GM23248 (cell line): ENCODE measurements around the gene KAZN. TPM values are rescaled to one million over a fixed set of nuclear protein-coding genes. Genes with fewer than 3 reads are reported as not detected.

Experiments used
- DNase-seq: peaks from one replicate; pipeline ENCODE4 v3.0.0-alpha.2; 2015
- H2AFZ ChIP-seq: fragments of 200-600 bp; sonication (generic); 2 replicates; pipeline ENCODE4 v1.6.1; 2016; ENCODE audit warnings: antibody characterized with exemption
- H3F3A ChIP-seq: fragments of 200-600 bp; sonication (generic); 2 replicates; pipeline ENCODE4 v1.6.1; 2016; ENCODE audit warnings: mild to moderate bottlenecking, antibody characterized with exemption, mixed run types; ENCODE audit not compliant: insufficient read depth
- H3K27ac ChIP-seq: fragments of 200-600 bp; sonication (generic); 2 replicates; pipeline ENCODE4 v1.5.1; 2016; ENCODE audit warnings: mild to moderate bottlenecking
- H3K27me3 ChIP-seq: fragments of 200-600 bp; sonication (generic); replicated peaks from 2 replicates; pipeline ENCODE4 v1.6.1; 2016; ENCODE audit warnings: mild to moderate bottlenecking; ENCODE audit not compliant: insufficient read depth
- H3K36me3 ChIP-seq: fragments of 200-600 bp; sonication (generic); 2 replicates; pipeline ENCODE4 v1.6.1; 2016; ENCODE audit warnings: low read depth, mild to moderate bottlenecking
- H3K4me1 ChIP-seq: fragments of 200-600 bp; sonication (generic); 2 replicates; pipeline ENCODE4 v1.6.1; 2016; ENCODE audit warnings: mild to moderate bottlenecking; ENCODE audit not compliant: insufficient read depth
- H3K4me2 ChIP-seq: fragments of 200-600 bp; sonication (generic); one replicate; pipeline ENCODE4 v1.6.1; 2016; ENCODE audit warnings: mild to moderate bottlenecking; ENCODE audit not compliant: unreplicated experiment
- H3K4me3 ChIP-seq: fragments of 200-600 bp; sonication (generic); 2 replicates; pipeline ENCODE4 v1.5.1; 2016; ENCODE audit warnings: mild to moderate bottlenecking
- H3K79me2 ChIP-seq: fragments of 200-600 bp; sonication (generic); 2 replicates; pipeline ENCODE4 v1.6.1; 2016; ENCODE audit warnings: mild to moderate bottlenecking; ENCODE audit not compliant: insufficient read depth
- H3K9ac ChIP-seq: fragments of 200-600 bp; sonication (generic); 2 replicates; pipeline ENCODE4 v1.6.1; 2016; ENCODE audit warnings: mild to moderate bottlenecking
- H3K9me2 ChIP-seq: fragments of 200-600 bp; sonication (generic); 2 replicates; pipeline ENCODE4 v1.6.1; 2016; ENCODE audit warnings: mixed run types, mild to moderate bottlenecking, moderate library complexity; ENCODE audit not compliant: insufficient read depth
- H3K9me3 ChIP-seq: fragments of 200-600 bp; sonication (generic); one replicate; pipeline ENCODE4 v1.6.1; 2017; ENCODE audit warnings: low read depth
- H4K20me1 ChIP-seq: fragments of 200-600 bp; sonication (generic); 2 replicates; pipeline ENCODE4 v1.6.0; 2016; ENCODE audit not compliant: insufficient read depth
- EZH2 ChIP-seq: fragments of 200-600 bp; sonication (generic); IDR thresholded peaks from 2 replicates; pipeline ENCODE4 v1.6.1; 2018; ENCODE audit warnings: antibody characterized with exemption, mild to moderate bottlenecking; ENCODE audit not compliant: insufficient read depth, poor library complexity, severe bottlenecking
- EZH2phosphoT487 ChIP-seq: fragments of 200-600 bp; sonication (generic); IDR thresholded peaks from 2 replicates; pipeline ENCODE4 v1.6.1; 2018; ENCODE audit warnings: antibody characterized with exemption, moderate library complexity, mild to moderate bottlenecking, low read depth; ENCODE audit not compliant: insufficient read depth
- WGBS, 2 experiments: methylation state at CpG; one replicate each; pipeline ENCODE4 v1.1.6; 2015 to 2017; ENCODE audit warnings: low lambda C conversion rate in 2 of 2, low coverage in 1 of 2; ENCODE audit errors: missing lambda C conversion rate in 2 of 2; 5-methylcytosine and 5-hydroxymethylcytosine counted together
- in situ Hi-C: fragments of 300-500 bp; cut with MboI; formaldehyde crosslinking; loops from 2 replicates; pipeline ENCODE4 v1.15.0; 2020
- polyA plus RNA-seq: library from polyadenylated mRNA; unstranded; fragments of >200 nt; fragmentation: Nextera tagmentation; extraction: Ambion mirVana; gene quantifications from 2 replicates; pipeline ENCODE4 v1.2.1, GENCODE V29; 2016
- total RNA-seq: library from RNA; depleted of rRNA; stranded (reverse); fragments of >200 nt; shearing (Covaris generic); gene quantifications from 2 replicates; pipeline ENCODE4 v1.2.3, GENCODE V29; 2014

KAZN gene
- total and polyA plus RNA-seq, 2 experiments from 2014 or later: 4.9 to 7.2 TPM

- Histone ChIP-seq H2AFZ (no peak overlapping the region), H3K27ac (no peak overlapping the region), H3F3A (no peaks in the 10 kb centered on the region), H3K36me3 (no peaks in the 10 kb centered on the region), H3K9me2 (no peaks in the 10 kb centered on the region), H3K9ac (no peak overlapping the region), H3K27me3 (peaks cover 11% of the 10 kb centered on the region; the same call in 1 of the 2 replicates), H3K4me1 (no peaks in the 10 kb centered on the region), H4K20me1 (no peaks in the 10 kb centered on the region), H3K79me2 (no peaks in the 10 kb centered on the region), H3K4me3 (no peak overlapping the region), H3K9me3 (no peaks in the 10 kb centered on the region), H3K4me2 (no peak overlapping the region)
- 90 to 92% methylated on average over 3 of the region's 3 CpGs for WGBS, 2 experiments
- DNase-seq: no peak
- in situ Hi-C loops: no loop called here
- TF ChIP-seq EZH2 (no peak), EZH2phosphoT487 (no peak)
These were observed 9.8 kb downstream of the KAZN start for GRCh38 chr1:14608308-14608707.

- Histone ChIP-seq H3K36me3 (no peaks in the 10 kb centered on the region), H3F3A (no peaks in the 10 kb centered on the region), H3K9me3 (no peaks in the 10 kb centered on the region), H3K79me2 (no peaks in the 10 kb centered on the region), H3K9me2 (no peaks in the 10 kb centered on the region), H3K27me3 (peaks cover 7% of the 10 kb centered on the region; the same call in 1 of the 2 replicates), H3K27ac (no peak overlapping the region), H3K4me3 (no peak overlapping the region), H3K4me2 (no peak overlapping the region), H2AFZ (no peak overlapping the region), H3K4me1 (no peaks in the 10 kb centered on the region), H3K9ac (no peak overlapping the region), H4K20me1 (no peaks in the 10 kb centered on the region)
- TF ChIP-seq EZH2phosphoT487: no peak
- no peak for TF ChIP-seq EZH2
- in situ Hi-C loops: no loop called here
- DNase-seq: no peak
- WGBS, 2 experiments: 69 to 76% methylated on average over 4 of the region's 4 CpGs
These were observed 12.3 kb downstream of the KAZN start for GRCh38 chr1:14610761-14611160.

- H3K79me2 ChIP-seq: no peaks in the 10 kb centered on the region
- in situ Hi-C loops: no loop called here
- no peak overlapping the region for H3K4me2 ChIP-seq
- no peaks in the 10 kb centered on the region for H3K4me1 ChIP-seq
- no peak overlapping the region for H3K4me3 ChIP-seq
- H3K9me3 ChIP-seq: no peaks in the 10 kb centered on the region
- peaks cover 7% of the 10 kb centered on the region; the same call in 1 of the 2 replicates for H3K27me3 ChIP-seq
- 86% methylated on average over 3 of the region's 3 CpGs for WGBS, 2 experiments
- H3K9me2 ChIP-seq: no peaks in the 10 kb centered on the region
- no peaks in the 10 kb centered on the region for H3K36me3 ChIP-seq
- no peak overlapping the region for H3K27ac ChIP-seq
- H4K20me1 ChIP-seq: no peaks in the 10 kb centered on the region
- no peaks in the 10 kb centered on the region for H3F3A ChIP-seq
- DNase-seq: no peak
- H3K9ac ChIP-seq: no peak overlapping the region
- H2AFZ ChIP-seq: no peak overlapping the region
- TF ChIP-seq EZH2: no peak
- TF ChIP-seq EZH2phosphoT487: no peak
These were observed 13.3 kb downstream of the KAZN start for GRCh38 chr1:14611792-14612191.

- in situ Hi-C loops: no loop called here
- H3K4me1 ChIP-seq: no peaks in the 10 kb centered on the region
- no peaks in the 10 kb centered on the region for H3K9me3 ChIP-seq
These were observed 13.8 kb downstream of the KAZN start for GRCh38 chr1:14612256-14612655.

GRCh38 chr1:14613926-14614325 lies 15.4 kb downstream of the KAZN start:
- Histone ChIP-seq H3K9ac (no peak overlapping the region), H3F3A (no peaks in the 10 kb centered on the region), H4K20me1 (no peaks in the 10 kb centered on the region), H3K4me3 (no peak overlapping the region), H3K27ac (no peak overlapping the region), H2AFZ (no peak overlapping the region), H3K36me3 (no peaks in the 10 kb centered on the region), H3K9me2 (no peaks in the 10 kb centered on the region), H3K9me3 (no peaks in the 10 kb centered on the region), H3K4me2 (no peak overlapping the region), H3K4me1 (no peaks in the 10 kb centered on the region), H3K79me2 (no peaks in the 10 kb centered on the region), H3K27me3 (no peaks in the 10 kb centered on the region)
- in situ Hi-C loops: no loop called here
- WGBS, 2 experiments: 62 to 63% methylated on average over 3 of the region's 3 CpGs
- TF ChIP-seq EZH2 (no peak), EZH2phosphoT487 (no peak)
- DNase-seq: no peak

More at GRCh38 chr1:14612256-14612655, 13.8 kb downstream of the KAZN start:
- TF ChIP-seq EZH2 (no peak), EZH2phosphoT487 (no peak)
- no peaks in the 10 kb centered on the region for H3K79me2 ChIP-seq
- H2AFZ ChIP-seq: no peak overlapping the region
- DNase-seq: no peak
- no peaks in the 10 kb centered on the region for H4K20me1 ChIP-seq
- no peak overlapping the region for H3K4me3 ChIP-seq
- 58% methylated on average over 5 of the region's 5 CpGs for WGBS, 2 experiments
- H3K27me3 ChIP-seq: peaks cover 7% of the 10 kb centered on the region; the same call in 1 of the 2 replicates
- no peak overlapping the region for H3K9ac ChIP-seq
- no peak overlapping the region for H3K4me2 ChIP-seq
- no peaks in the 10 kb centered on the region for H3F3A ChIP-seq
- no peaks in the 10 kb centered on the region for H3K9me2 ChIP-seq
- H3K36me3 ChIP-seq: no peaks in the 10 kb centered on the region
- H3K27ac ChIP-seq: no peak overlapping the region
